HFFc6 (cell line): ENCODE measurements around the gene NFATC3. TPM values are rescaled to one million over a fixed set of nuclear protein-coding genes. Genes with fewer than 3 reads are reported as not detected.

ENCODE experiments used
- DNase-seq: peaks from one replicate; pipeline ENCODE4 v3.0.0-alpha.2; 2018
- H3K27ac Mint-ChIP-seq: 2 replicates; pipeline ENCODE4 v1.8.0; 2020; ENCODE audit warnings: mild to moderate bottlenecking, mixed read lengths
- H3K27me3 Mint-ChIP-seq: 2 replicates; pipeline ENCODE4 v1.8.0; 2021; ENCODE audit warnings: mild to moderate bottlenecking, moderate library complexity, mixed read lengths; ENCODE audit not compliant: insufficient read depth
- H3K36me3 Mint-ChIP-seq: 2 replicates; pipeline ENCODE4 v1.8.0; 2021; ENCODE audit warnings: low read depth, mixed read lengths
- H3K4me1 Mint-ChIP-seq: 2 replicates; pipeline ENCODE4 v1.8.0; 2020; ENCODE audit warnings: low read depth, mixed read lengths
- H3K4me3 Mint-ChIP-seq: 2 replicates; pipeline ENCODE4 v1.8.0; 2020; ENCODE audit warnings: mild to moderate bottlenecking, moderate library complexity, mixed read lengths
- H3K9me3 Mint-ChIP-seq: 2 replicates; pipeline ENCODE4 v1.8.0; 2020; ENCODE audit warnings: mild to moderate bottlenecking, mixed read lengths
- CTCF ChIP-seq: fragments of 200-600 bp; sonication (generic); IDR thresholded peaks from 2 replicates; pipeline ENCODE4 v1.5.0; 2021; ENCODE audit warnings: antibody characterized with exemption, mild to moderate bottlenecking
- total RNA-seq, 6 experiments: library from RNA; stranded (reverse); fragmentation: NEBNext Ultra II Directional; extraction: Animal tissue kit (Norgen Biotek cat#: 25700); gene quantifications; 2 replicates in 1 of 6; 3 replicates in 5 of 6; pipeline ENCODE4 v1.2.3, GENCODE V29; 2021

The NFATC3 gene
- total RNA-seq, 6 experiments from 2014 or later, result 17.2 to 20.7 (median 19.9) TPM

GRCh38 chr16:68136515-68136914 is 51.3 kb downstream of the NFATC3 start:
- Mint-ChIP-seq H3K4me3 (no peak overlapping the region), H3K4me1 (peaks cover 20% of the 10 kb centered on the region), H3K27ac (no peak overlapping the region), H3K9me3 (no peaks in the 10 kb centered on the region), H3K36me3 (peaks cover 5% of the 10 kb centered on the region), H3K27me3 (no peaks in the 10 kb centered on the region)
- no peak for TF ChIP-seq CTCF
- no peak for DNase-seq

- H3K4me1 Mint-ChIP-seq, result peaks cover 28% of the 10 kb centered on the region
- DNase-seq, result no peak
Observed at GRCh38 chr16:68144008-68144407, 58.8 kb downstream of the NFATC3 start.

GRCh38 chr16:68146585-68146984 is 61.4 kb downstream of the NFATC3 start:
- Mint-ChIP-seq H3K4me3 (no peak overlapping the region), H3K27ac (peak overlapping the region; percentile 21; the same call in 1 of the 2 replicates), H3K9me3 (no peaks in the 10 kb centered on the region), H3K27me3 (peaks cover 2% of the 10 kb centered on the region; the same call in 1 of the 2 replicates), H3K36me3 (0 out of 2 replicates have a peak, but pooled peaks cover 4% of the 10 kb centered on the region), H3K4me1 (peaks cover 19% of the 10 kb centered on the region)
- DNase-seq, result no peak
- no peak for TF ChIP-seq CTCF

More at GRCh38 chr16:68144008-68144407, 58.8 kb downstream of the NFATC3 start:
- no peak for TF ChIP-seq CTCF
- Mint-ChIP-seq H3K36me3 (0 out of 2 replicates have a peak, but pooled peaks cover 4% of the 10 kb centered on the region), H3K27me3 (peaks cover 2% of the 10 kb centered on the region; the same call in 1 of the 2 replicates), H3K27ac (peak overlapping the region; percentile 31; the same call in 1 of the 2 replicates), H3K4me3 (no peak overlapping the region), H3K9me3 (no peaks in the 10 kb centered on the region)

- Mint-ChIP-seq H3K27ac (no peak overlapping the region), H3K4me1 (peaks cover 11% of the 10 kb centered on the region), H3K36me3 (0 out of 2 replicates have a peak, but pooled peaks cover 4% of the 10 kb centered on the region), H3K4me3 (no peak overlapping the region), H3K9me3 (no peaks in the 10 kb centered on the region), H3K27me3 (peaks cover 2% of the 10 kb centered on the region)
- no peak for TF ChIP-seq CTCF
- DNase-seq, result no peak
Observed at GRCh38 chr16:68147444-68147843, 62.3 kb downstream of the NFATC3 start.

GRCh38 chr16:68149596-68149995 is 64.4 kb downstream of the NFATC3 start:
- Mint-ChIP-seq H3K36me3 (0 out of 2 replicates have a peak, but pooled peaks cover 4% of the 10 kb centered on the region), H3K27me3 (peaks cover 2% of the 10 kb centered on the region), H3K27ac (no peak overlapping the region), H3K9me3 (no peaks in the 10 kb centered on the region), H3K4me3 (no peak overlapping the region), H3K4me1 (no peaks in the 10 kb centered on the region)
- no peak for TF ChIP-seq CTCF
- no peak for DNase-seq
